HepG2 (cell line): ENCODE data around the gene UAP1. TPM values are rescaled to one million over a fixed set of nuclear protein-coding genes. Genes with fewer than 3 reads are reported as not detected.

ENCODE experiments used
- ATAC-seq: fragments of 200-7000 bp; cut with Tn5 transposase; 3 replicates; pipeline ENCODE4 v1.9.1; 2020; ENCODE audit warnings: mild to moderate bottlenecking, moderate library complexity
- BruUV-seq: library from RNA; stranded (reverse); fragments of 400-500 nt; replicated peaks from 2 replicates; lab custom pipeline; 2021; lab: Mats Ljungman, UMichigan
- CTCF ChIA-PET: fragments of 300-600 bp; formaldehyde crosslinking; extraction: SDS; loops from one replicate; lab custom pipeline; 2021; ENCODE audit warnings: low total read pairs, inconsistent platforms, low intra/inter-chr PET ratio; lab: Yijun Ruan, JAX
- POLR2A ChIA-PET: fragments of 350-600 bp; sonication (Branson Sonifier 250); formaldehyde crosslinking; loops from one replicate; lab custom pipeline; 2020; ENCODE audit warnings: antibody characterized with exemption, inconsistent platforms; lab: Yijun Ruan, JAX
- DNase-seq: peaks from one replicate; pipeline ENCODE4 v3.0.0-alpha.2; 2015; ENCODE audit warnings: low spot score
- FAIRE-seq: peaks from 3 replicates; lab custom pipeline; 2011; peaks lifted over from hg19 to GRCh38; lab: Jason Lieb, UNC
- H2AFZ ChIP-seq: one replicate; pipeline ENCODE4 v1.6.1; 2011; ENCODE audit warnings: low read length, inconsistent platforms
- H3K27ac ChIP-seq: fragments of 300-600 bp; 3 replicates; pipeline ENCODE4 v1.8.0; 2011; ENCODE audit warnings: mixed run types, mild to moderate bottlenecking, mixed read lengths, low read length, inconsistent platforms; ENCODE audit not compliant: insufficient read depth; ENCODE audit errors: extremely low read length
- H3K27me3 ChIP-seq, 2 experiments: fragments of 200-600 bp in 1 of 2; 2 replicates in 1 of 2; 3 replicates in 1 of 2; pipeline versions ENCODE4 v1.6.0 to v1.8.0; 2011; ENCODE audit warnings: low read length in 2 of 2, mild to moderate bottlenecking in 2 of 2, moderate library complexity in 2 of 2, inconsistent platforms in 1 of 2; ENCODE audit not compliant: insufficient read depth in 2 of 2, control insufficient read depth in 1 of 2
- H3K36me3 ChIP-seq, 2 experiments: fragments of 200-600 bp in 1 of 2; replicated peaks in 1 of 2; 2 replicates in 1 of 2; 3 replicates in 1 of 2; pipeline versions ENCODE4 v1.5.1 to v1.8.0; 2011; ENCODE audit warnings: low read length in 2 of 2, inconsistent platforms in 1 of 2; ENCODE audit not compliant: insufficient read depth in 2 of 2, control insufficient read depth in 1 of 2
- H3K4me1 ChIP-seq: 2 replicates; pipeline ENCODE4 v1.5.1; 2012; ENCODE audit warnings: low read length, inconsistent platforms; ENCODE audit not compliant: insufficient read depth
- H3K4me2 ChIP-seq: 2 replicates; pipeline ENCODE4 v1.6.0; 2011; ENCODE audit warnings: low read depth, low read length, inconsistent platforms
- H3K4me3 ChIP-seq, 3 experiments: fragments of 200-600 bp in 1 of 3; sonication (generic), shearing (Covaris generic) in 1 of 3; replicated peaks in 1 of 3; 2 replicates each; pipeline ENCODE4 v1.5.1; 2011 to 2016; ENCODE audit warnings: low read length in 3 of 3, inconsistent platforms in 2 of 3, low read depth in 2 of 3, mild to moderate bottlenecking in 2 of 3, control low read depth in 1 of 3, mixed read lengths in 1 of 3; ENCODE audit not compliant: insufficient read depth in 1 of 3
- H3K79me2 ChIP-seq: one replicate; pipeline ENCODE4 v1.6.1; 2011; ENCODE audit warnings: low read length, inconsistent platforms; ENCODE audit not compliant: insufficient read depth
- H3K9ac ChIP-seq: 2 replicates; pipeline ENCODE4 v1.6.0; 2011; ENCODE audit warnings: mild to moderate bottlenecking, low read depth, low read length, inconsistent platforms; ENCODE audit not compliant: insufficient read depth
- H3K9me3 ChIP-seq: 2 replicates; pipeline ENCODE4 v1.5.1; 2012; ENCODE audit warnings: mild to moderate bottlenecking, low read length
- H4K20me1 ChIP-seq: 2 replicates; pipeline ENCODE4 v1.6.0; 2011; ENCODE audit warnings: inconsistent platforms, mild to moderate bottlenecking, low read length, moderate library complexity; ENCODE audit not compliant: insufficient read depth
- CBX5 ChIP-seq: sonication (generic); formaldehyde crosslinking; IDR thresholded peaks from 2 replicates; pipeline ENCODE4 v1.4.0; 2020; ENCODE audit warnings: missing genetic modification reagents, borderline replicate concordance
- MTA3 ChIP-seq: sonication (generic); formaldehyde crosslinking; IDR thresholded peaks from 2 replicates; pipeline ENCODE4 v1.4.0; 2020; ENCODE audit warnings: missing genetic modification reagents
- SKI ChIP-seq: fragments of 450-650 bp; IDR thresholded peaks from one replicate; pipeline ENCODE4 v1.6.1; 2018; ENCODE audit warnings: mild to moderate bottlenecking; ENCODE audit not compliant: partially characterized antibody
- ZBTB33 ChIP-seq: sonication (generic); formaldehyde crosslinking; IDR thresholded peaks from 2 replicates; pipeline ENCODE4 v1.4.0; 2020; ENCODE audit warnings: missing genetic modification reagents
- WGBS: methylation state at CpG from one replicate; pipeline ENCODE4 v1.1.6; 2017; ENCODE audit warnings: low lambda C conversion rate; 5-methylcytosine and 5-hydroxymethylcytosine counted together
- in situ Hi-C: cut with HindIII; loops from 2 replicates; pipeline ENCODE4 v1.10.0; 2017; ENCODE audit warnings: low pct_unique_long_range_greater_than_20kb; ENCODE audit not compliant: extremely low pct_ligation_motif_present
- intact Hi-C: fragments of 100-400 bp; cut with micrococcal nuclease; formaldehyde crosslinking; loops from one replicate; pipeline ENCODE4 v1.10.0; 2022; ENCODE audit not compliant: unreplicated experiment
- polyA plus RNA-seq, 8 experiments: library from polyadenylated mRNA; depleted of rRNA in 3 of 8; stranded (reverse) in 7 of 8; unstranded in 1 of 8; fragments of >200 nt; fragmentation: Illumina TruSeq in 4 of 8; extraction: Trizol in 4 of 8; gene quantifications; 2 replicates each; pipeline versions ENCODE4 v1.2.1 to v1.2.3, GENCODE V29; 2011 to 2016; ENCODE audit warnings: low read depth in 4 of 8, missing spikeins in 1 of 8, mixed read lengths in 1 of 8; ENCODE audit not compliant: insufficient read depth in 1 of 8
- total RNA-seq, 5 experiments: library from RNA; depleted of rRNA; stranded (reverse); fragments of >200 nt; fragmentation: Illumina TruSeq; extraction: Trizol; gene quantifications; 2 replicates each; pipeline ENCODE4 v1.2.3, GENCODE V29; 2016; ENCODE audit warnings: low read depth in 1 of 5
- TF ChIP-seq, protein P1 (sequence below): sonication (generic); formaldehyde crosslinking; IDR thresholded peaks from 2 replicates; pipeline ENCODE4 v1.5.0; 2020; ENCODE audit warnings: mild to moderate bottlenecking, missing genetic modification reagents, borderline replicate concordance
- TF ChIP-seq, protein P2 (sequence below): sonication (generic); formaldehyde crosslinking; IDR thresholded peaks from 2 replicates; pipeline ENCODE4 v1.4.0; 2020; ENCODE audit warnings: missing genetic modification reagents, borderline replicate concordance

The UAP1 gene
- total and polyA plus RNA-seq, 2 of the 13 experiments (the other 11 are each of a cell fraction or from before 2014, with no cell fraction given), result 48.4 to 117 TPM

- TF ChIP-seq, protein P1, sequence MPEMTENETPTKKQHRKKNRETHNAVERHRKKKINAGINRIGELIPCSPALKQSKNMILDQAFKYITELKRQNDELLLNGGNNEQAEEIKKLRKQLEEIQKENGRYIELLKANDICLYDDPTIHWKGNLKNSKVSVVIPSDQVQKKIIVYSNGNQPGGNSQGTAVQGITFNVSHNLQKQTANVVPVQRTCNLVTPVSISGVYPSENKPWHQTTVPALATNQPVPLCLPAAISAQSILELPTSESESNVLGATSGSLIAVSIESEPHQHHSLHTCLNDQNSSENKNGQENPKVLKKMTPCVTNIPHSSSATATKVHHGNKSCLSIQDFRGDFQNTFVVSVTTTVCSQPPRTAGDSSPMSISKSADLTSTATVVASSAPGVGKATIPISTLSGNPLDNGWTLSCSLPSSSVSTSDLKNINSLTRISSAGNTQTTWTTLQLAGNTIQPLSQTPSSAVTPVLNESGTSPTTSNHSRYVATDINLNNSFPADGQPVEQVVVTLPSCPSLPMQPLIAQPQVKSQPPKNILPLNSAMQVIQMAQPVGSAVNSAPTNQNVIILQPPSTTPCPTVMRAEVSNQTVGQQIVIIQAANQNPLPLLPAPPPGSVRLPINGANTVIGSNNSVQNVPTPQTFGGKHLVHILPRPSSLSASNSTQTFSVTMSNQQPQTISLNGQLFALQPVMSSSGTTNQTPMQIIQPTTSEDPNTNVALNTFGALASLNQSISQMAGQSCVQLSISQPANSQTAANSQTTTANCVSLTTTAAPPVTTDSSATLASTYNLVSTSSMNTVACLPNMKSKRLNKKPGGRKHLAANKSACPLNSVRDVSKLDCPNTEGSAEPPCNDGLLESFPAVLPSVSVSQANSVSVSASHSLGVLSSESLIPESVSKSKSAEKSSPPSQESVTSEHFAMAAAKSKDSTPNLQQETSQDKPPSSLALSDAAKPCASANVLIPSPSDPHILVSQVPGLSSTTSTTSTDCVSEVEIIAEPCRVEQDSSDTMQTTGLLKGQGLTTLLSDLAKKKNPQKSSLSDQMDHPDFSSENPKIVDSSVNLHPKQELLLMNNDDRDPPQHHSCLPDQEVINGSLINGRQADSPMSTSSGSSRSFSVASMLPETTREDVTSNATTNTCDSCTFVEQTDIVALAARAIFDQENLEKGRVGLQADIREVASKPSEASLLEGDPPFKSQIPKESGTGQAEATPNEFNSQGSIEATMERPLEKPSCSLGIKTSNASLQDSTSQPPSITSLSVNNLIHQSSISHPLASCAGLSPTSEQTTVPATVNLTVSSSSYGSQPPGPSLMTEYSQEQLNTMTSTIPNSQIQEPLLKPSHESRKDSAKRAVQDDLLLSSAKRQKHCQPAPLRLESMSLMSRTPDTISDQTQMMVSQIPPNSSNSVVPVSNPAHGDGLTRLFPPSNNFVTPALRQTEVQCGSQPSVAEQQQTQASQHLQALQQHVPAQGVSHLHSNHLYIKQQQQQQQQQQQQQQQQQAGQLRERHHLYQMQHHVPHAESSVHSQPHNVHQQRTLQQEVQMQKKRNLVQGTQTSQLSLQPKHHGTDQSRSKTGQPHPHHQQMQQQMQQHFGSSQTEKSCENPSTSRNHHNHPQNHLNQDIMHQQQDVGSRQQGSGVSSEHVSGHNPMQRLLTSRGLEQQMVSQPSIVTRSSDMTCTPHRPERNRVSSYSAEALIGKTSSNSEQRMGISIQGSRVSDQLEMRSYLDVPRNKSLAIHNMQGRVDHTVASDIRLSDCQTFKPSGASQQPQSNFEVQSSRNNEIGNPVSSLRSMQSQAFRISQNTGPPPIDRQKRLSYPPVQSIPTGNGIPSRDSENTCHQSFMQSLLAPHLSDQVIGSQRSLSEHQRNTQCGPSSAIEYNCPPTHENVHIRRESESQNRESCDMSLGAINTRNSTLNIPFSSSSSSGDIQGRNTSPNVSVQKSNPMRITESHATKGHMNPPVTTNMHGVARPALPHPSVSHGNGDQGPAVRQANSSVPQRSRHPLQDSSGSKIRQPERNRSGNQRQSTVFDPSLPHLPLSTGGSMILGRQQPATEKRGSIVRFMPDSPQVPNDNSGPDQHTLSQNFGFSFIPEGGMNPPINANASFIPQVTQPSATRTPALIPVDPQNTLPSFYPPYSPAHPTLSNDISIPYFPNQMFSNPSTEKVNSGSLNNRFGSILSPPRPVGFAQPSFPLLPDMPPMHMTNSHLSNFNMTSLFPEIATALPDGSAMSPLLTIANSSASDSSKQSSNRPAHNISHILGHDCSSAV (CRISPR knock-in tag), result no peak
- no peak for TF ChIP-seq MTA3 (CRISPR knock-in tag)
Measured at GRCh38 chr1:162568802-162569201, 7.3 kb downstream of the UAP1 start (continued).

DNA sequence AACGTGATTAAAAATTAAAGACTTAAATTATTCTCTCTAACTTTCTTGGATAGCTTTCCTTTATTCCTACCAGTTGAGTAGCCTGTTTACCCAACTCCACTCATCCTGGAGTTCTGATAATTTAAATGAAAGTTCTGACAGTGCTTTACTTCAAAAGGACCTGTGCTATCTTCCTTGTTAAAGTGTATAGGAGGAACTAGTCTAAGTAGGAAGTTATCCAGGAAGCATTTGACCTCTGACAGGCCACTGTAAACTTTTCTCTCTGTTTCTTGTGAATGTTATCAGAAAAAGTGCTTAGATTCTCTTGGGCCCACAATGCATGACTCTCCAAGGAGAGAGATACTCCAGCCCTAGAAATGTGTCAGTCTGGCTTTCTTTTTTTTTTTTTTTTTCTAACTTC lies 9.2 kb downstream of the UAP1 start:
- no peak overlapping the region for H3K4me3 ChIP-seq
- H4K20me1 ChIP-seq, result peaks cover 7% of the 10 kb centered on the region; the same call in 1 of the 2 replicates
- peaks cover 52% of the 10 kb centered on the region for H3K79me2 ChIP-seq
- no peaks in the 10 kb centered on the region for H3K27me3 ChIP-seq
- no peak overlapping the region for H2AFZ ChIP-seq
- intact Hi-C loops, result no loop called here
- FAIRE-seq (no peak), DNase-seq (no peak), ATAC-seq (no peak)
- no peak overlapping the region for H3K9ac ChIP-seq
- ChIA-PET CTCF (no interaction called here), POLR2A (no interaction called here)
- in situ Hi-C loops, result no loop called here
- BruUV-seq, result no TSS peak
- H3K27ac ChIP-seq, result no peak overlapping the region
- H3K4me1 ChIP-seq, result peaks cover 14% of the 10 kb centered on the region; the same call in 1 of the 2 replicates
- peaks cover 1 to 45% of the 10 kb centered on the region in 2 experiments; a peak in 4 of 5 replicates for H3K36me3 ChIP-seq
- no peak overlapping the region for H3K4me2 ChIP-seq
- 100% methylated on average over 1 of the region's 1 CpG for WGBS
- H3K9me3 ChIP-seq, result no peaks in the 10 kb centered on the region
- TF ChIP-seq ZBTB33 (no peak), CBX5 (no peak), SKI (no peak)
- TF ChIP-seq, protein P2, sequence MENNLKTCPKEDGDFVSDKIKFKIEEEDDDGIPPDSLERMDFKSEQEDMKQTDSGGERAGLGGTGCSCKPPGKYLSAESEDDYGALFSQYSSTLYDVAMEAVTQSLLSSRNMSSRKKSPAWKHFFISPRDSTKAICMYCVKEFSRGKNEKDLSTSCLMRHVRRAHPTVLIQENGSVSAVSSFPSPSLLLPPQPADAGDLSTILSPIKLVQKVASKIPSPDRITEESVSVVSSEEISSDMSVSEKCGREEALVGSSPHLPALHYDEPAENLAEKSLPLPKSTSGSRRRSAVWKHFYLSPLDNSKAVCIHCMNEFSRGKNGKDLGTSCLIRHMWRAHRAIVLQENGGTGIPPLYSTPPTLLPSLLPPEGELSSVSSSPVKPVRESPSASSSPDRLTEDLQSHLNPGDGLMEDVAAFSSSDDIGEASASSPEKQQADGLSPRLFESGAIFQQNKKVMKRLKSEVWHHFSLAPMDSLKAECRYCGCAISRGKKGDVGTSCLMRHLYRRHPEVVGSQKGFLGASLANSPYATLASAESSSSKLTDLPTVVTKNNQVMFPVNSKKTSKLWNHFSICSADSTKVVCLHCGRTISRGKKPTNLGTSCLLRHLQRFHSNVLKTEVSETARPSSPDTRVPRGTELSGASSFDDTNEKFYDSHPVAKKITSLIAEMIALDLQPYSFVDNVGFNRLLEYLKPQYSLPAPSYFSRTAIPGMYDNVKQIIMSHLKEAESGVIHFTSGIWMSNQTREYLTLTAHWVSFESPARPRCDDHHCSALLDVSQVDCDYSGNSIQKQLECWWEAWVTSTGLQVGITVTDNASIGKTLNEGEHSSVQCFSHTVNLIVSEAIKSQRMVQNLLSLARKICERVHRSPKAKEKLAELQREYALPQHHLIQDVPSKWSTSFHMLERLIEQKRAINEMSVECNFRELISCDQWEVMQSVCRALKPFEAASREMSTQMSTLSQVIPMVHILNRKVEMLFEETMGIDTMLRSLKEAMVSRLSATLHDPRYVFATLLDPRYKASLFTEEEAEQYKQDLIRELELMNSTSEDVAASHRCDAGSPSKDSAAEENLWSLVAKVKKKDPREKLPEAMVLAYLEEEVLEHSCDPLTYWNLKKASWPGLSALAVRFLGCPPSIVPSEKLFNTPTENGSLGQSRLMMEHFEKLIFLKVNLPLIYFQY (CRISPR knock-in tag), result no peak
